ENCODE results near the gene TMEM30A.
A peak's percentile ranks its signal among the peaks of the same experiment; 100 is the strongest.

Gene TMEM30A

GRCh38 chr6:75291744-75292143 lies 7.2 kb upstream of the TMEM30A start:
- DNase-seq (ENCODE audit: low read depth) = no peak

GRCh38 chr6:75291331-75291730 lies 6.7 kb upstream of the TMEM30A start:
- DNase-seq (ENCODE audit: low read depth) = no peak

- DNase-seq (ENCODE audit: low read depth) = no peak
Measured at GRCh38 chr6:75290136-75290945, 5.7 kb upstream of the TMEM30A start.

GRCh38 chr6:75288023-75288422 lies 3.4 kb upstream of the TMEM30A start:
- DNase-seq (ENCODE audit: low read depth) = no peak

GRCh38 chr6:75287424-75287823 lies 2.8 kb upstream of the TMEM30A start:
- no peak for DNase-seq (ENCODE audit: low read depth)

- DNase-seq (ENCODE audit: low read depth) = no peak
Measured at GRCh38 chr6:75286955-75287354, 2.4 kb upstream of the TMEM30A start.

- no peak for DNase-seq (ENCODE audit: low read depth)
Measured at GRCh38 chr6:75285283-75285639, 669 bp upstream of the TMEM30A start.

GRCh38 chr6:75283907-75284631 lies 523 bp downstream of the TMEM30A start:
- DNase-seq (ENCODE audit: low read depth) = peak; percentile 19

- DNase-seq (ENCODE audit: low read depth) = no peak
Measured at GRCh38 chr6:75282706-75283105, 1.9 kb downstream of the TMEM30A start.

- DNase-seq (ENCODE audit: low read depth) = no peak
Measured at GRCh38 chr6:75281653-75282052, 2.9 kb downstream of the TMEM30A start.

- DNase-seq (ENCODE audit: low read depth) = no peak
Measured at GRCh38 chr6:75280131-75280855, 4.3 kb downstream of the TMEM30A start.

GRCh38 chr6:75279418-75279817 lies 5.2 kb downstream of the TMEM30A start:
- no peak for DNase-seq (ENCODE audit: low read depth)

- DNase-seq (ENCODE audit: low read depth) = no peak
Measured at GRCh38 chr6:75278474-75279077, 6.0 kb downstream of the TMEM30A start.

- peak; percentile 90 for DNase-seq (ENCODE audit: low read depth)
Measured at GRCh38 chr6:75275067-75275466, 9.5 kb downstream of the TMEM30A start.

GRCh38 chr6:75273009-75273408 lies 11.6 kb downstream of the TMEM30A start:
- DNase-seq (ENCODE audit: low read depth) = peak; percentile 65

- peak; percentile 59 for DNase-seq (ENCODE audit: low read depth)
Measured at GRCh38 chr6:75272145-75272840, 12.3 kb downstream of the TMEM30A start.

GRCh38 chr6:75268988-75269354 lies 15.6 kb downstream of the TMEM30A start:
- DNase-seq (ENCODE audit: low read depth) = no peak

- peak; percentile 25 for DNase-seq (ENCODE audit: low read depth)
Measured at GRCh38 chr6:75268121-75268987, 16.2 kb downstream of the TMEM30A start.

GRCh38 chr6:75267461-75267860 lies 17.1 kb downstream of the TMEM30A start:
- no peak for DNase-seq (ENCODE audit: low read depth)

GRCh38 chr6:75266716-75267291 lies 17.8 kb downstream of the TMEM30A start:
- DNase-seq (ENCODE audit: low read depth) = peak; percentile 57

GRCh38 chr6:75263401-75263750 lies 21.2 kb downstream of the TMEM30A start:
- DNase-seq (ENCODE audit: low read depth) = no peak
